GM13976 (cell line): ENCODE results near the gene SORCS1.
A peak's percentile ranks its signal among the peaks of the same experiment; 100 is the strongest.

ENCODE experiments used
- DNase-seq: peaks from one replicate; pipeline ENCODE4 v3.0.0; 2012; ENCODE audit warnings: low spot score
- in situ Hi-C: fragments of 300-500 bp; cut with MboI; formaldehyde crosslinking; loops from one replicate; pipeline ENCODE4 v1.12.0; 2022; ENCODE audit warnings: low sequenced_read_pairs, mixed read lengths, inconsistent platforms; ENCODE audit not compliant: unreplicated experiment
- TF ChIP-seq, protein P1 (sequence below): IDR thresholded peaks from 2 replicates; pipeline ENCODE4 v1.5.1; 2012; ENCODE audit warnings: borderline replicate concordance, mild to moderate bottlenecking; ENCODE audit not compliant: insufficient read depth; ENCODE audit errors: extremely low read depth, missing control alignments, control extremely low read depth

Gene SORCS1

DNA sequence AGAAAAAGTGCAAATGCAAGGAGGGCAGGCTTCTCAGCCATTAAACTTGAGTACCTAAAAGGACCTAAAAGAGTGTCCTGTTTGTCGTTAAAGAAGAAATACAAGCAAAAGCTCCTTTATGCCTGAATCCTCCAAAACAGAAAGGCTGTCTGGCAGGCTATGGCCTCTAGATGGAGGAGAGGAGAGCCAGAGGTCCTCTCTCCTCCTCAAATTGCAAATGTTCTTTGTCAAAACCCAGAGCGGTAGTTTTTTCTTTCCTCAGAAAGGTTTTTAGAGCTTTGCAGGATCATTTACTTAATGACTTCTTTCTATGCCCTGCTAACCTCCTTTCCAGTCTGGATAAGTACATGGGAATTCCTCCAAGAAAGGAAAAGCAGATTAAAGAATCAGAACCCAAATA is 1.9 kb upstream of the SORCS1 start:
- no peak for DNase-seq
- TF ChIP-seq, protein P1, sequence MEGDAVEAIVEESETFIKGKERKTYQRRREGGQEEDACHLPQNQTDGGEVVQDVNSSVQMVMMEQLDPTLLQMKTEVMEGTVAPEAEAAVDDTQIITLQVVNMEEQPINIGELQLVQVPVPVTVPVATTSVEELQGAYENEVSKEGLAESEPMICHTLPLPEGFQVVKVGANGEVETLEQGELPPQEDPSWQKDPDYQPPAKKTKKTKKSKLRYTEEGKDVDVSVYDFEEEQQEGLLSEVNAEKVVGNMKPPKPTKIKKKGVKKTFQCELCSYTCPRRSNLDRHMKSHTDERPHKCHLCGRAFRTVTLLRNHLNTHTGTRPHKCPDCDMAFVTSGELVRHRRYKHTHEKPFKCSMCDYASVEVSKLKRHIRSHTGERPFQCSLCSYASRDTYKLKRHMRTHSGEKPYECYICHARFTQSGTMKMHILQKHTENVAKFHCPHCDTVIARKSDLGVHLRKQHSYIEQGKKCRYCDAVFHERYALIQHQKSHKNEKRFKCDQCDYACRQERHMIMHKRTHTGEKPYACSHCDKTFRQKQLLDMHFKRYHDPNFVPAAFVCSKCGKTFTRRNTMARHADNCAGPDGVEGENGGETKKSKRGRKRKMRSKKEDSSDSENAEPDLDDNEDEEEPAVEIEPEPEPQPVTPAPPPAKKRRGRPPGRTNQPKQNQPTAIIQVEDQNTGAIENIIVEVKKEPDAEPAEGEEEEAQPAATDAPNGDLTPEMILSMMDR: no peak
- in situ Hi-C loops: no loop called here

DNA sequence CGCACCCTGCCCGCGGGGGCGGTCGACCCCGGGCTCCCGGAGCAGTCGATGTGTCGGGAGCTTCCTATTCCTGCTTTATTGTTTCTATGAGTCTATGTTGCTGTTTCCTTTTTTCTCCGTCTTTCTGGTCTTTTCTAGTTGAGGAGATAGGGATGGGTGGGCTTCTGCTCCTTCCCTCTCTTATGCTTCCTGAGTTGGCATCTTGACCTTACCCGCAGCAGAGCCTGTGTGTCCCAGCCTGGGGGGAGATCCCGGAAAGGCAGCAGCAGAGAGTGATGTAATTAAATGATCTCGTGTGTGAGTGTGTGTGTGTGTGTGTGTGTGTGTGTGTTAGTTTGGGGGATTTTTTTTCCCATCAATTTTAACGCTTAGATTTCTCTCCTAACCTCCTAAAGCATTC is 486 bp upstream of the SORCS1 start:
- in situ Hi-C loops: no loop called here
- DNase-seq: no peak
- TF ChIP-seq, protein P1: no peak

DNA sequence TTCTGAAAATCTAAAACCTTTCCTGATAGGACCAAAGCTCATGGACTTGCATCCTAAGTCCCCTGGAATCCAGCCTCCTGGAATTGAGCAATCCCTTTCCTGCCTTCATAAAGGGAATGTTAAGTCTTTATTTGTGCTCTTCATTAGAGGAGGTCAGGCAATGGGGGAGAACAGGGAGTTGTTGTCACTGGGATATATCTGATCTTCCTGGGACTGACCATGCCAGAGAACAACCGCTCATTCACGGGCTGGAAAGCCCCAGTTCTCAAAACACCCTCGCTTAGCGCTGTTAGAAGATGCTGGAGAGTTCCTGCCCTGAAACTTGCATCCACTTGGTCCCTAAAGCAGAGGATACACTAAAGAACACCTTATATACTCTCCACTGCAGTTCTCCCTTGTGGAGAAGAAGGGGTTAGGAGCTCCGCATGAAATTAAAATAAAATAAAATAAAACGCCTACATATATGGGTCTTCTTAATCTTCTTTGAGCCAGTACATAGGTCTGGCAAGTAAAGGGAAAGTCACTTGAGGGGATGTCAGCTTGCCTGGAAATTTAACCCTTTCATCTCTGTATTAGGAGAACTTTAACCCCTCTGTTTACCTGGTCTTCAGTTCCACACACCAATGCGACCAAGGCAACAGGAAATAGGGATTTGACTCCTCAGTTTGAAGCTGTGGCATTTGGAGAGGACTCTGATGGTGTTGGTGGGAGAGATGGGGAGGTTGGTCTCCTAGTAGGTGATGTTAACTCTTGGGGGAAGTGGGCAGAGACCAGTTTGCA is 1.2 kb downstream of the SORCS1 start:
- TF ChIP-seq, protein P1: no peak
- DNase-seq: peak; percentile 9
- in situ Hi-C loops: no loop called here

DNA sequence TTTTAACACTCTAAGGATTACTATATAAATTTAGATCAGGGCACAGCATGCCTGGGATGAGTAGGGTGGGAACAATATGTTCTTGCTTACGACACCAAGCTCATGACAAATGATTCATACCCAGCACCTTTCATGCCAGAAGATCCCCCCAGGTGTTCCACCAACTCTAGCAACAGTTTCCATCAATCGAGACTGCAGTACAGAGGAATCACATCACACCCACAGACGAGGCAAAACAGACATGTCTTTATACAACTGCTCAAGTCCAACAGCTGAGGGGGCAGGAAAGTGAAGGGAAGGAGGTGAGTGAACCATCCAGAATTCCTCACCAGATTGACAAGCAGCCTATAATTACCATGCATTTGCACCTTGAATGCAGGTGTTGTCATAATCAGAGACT is 3.6 kb downstream of the SORCS1 start:
- in situ Hi-C loops: no loop called here
- TF ChIP-seq, protein P1: no peak
- DNase-seq: no peak

DNA sequence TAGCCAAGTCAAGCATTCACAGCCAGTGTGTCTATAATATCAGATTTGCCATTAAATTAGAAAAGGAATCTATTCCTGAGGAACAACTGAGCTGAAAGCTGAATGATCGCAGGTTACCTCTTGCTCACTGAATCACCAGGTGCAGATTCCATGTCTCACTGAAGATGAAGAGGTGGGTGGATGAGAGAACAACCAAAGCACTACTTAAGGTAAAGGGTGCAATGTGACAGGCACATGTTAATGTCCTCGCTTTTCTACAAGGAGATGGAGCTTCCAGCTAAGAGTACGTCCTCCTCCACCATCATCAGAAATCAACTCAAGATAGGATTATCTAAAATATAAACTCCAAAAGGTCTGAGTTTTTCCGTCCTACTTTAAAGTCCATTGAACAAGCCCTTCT is 4.6 kb downstream of the SORCS1 start:
- in situ Hi-C loops: no loop called here
- no peak for DNase-seq
- TF ChIP-seq, protein P1: no peak

DNA sequence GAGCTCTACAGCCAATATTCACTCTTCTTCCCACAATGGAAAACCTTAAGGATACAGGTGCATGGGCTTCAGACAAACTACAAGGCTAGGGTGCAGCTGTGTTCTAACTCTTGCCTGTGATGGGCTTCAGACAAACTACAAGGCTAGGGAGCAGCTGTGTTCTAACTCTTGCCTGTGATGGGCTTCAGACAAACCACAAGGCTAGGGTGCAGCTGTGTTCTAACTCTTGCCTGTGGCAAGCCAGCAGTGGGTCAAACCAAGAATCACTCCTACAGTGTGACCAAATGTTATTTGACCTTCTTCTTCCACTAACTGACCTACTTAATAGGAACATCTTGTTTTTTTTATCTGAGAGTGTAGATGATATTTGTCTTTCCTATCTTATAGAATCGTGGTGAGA is 7.4 kb downstream of the SORCS1 start:
- in situ Hi-C loops: no loop called here
- TF ChIP-seq, protein P1: no peak

More for the DNA sequence above, 7.4 kb downstream of the SORCS1 start:
- DNase-seq: no peak
